Measurements from ENCODE around the gene DMRTB1.
A peak's percentile ranks its signal among the peaks of the same experiment; 100 is the strongest.

Gene DMRTB1

GRCh38 chr1:53511323-53511932 lies 52.2 kb downstream of the DMRTB1 start:
- DNase-seq = peak; percentile 5 to 34

- peak; percentile 47 to 76 for DNase-seq
Observed at GRCh38 chr1:53511933-53512806, 53.0 kb downstream of the DMRTB1 start.

GRCh38 chr1:53512807-53513755 lies 53.9 kb downstream of the DMRTB1 start:
- DNase-seq = no peak

GRCh38 chr1:53513846-53514245 lies 54.6 kb downstream of the DMRTB1 start:
- DNase-seq = peak in 1 of 2 experiments; percentile 42

- DNase-seq = no peak
Observed at GRCh38 chr1:53514436-53514835, 55.2 kb downstream of the DMRTB1 start.

GRCh38 chr1:53516181-53516580 lies 57.0 kb downstream of the DMRTB1 start:
- DNase-seq = no peak
